Large intestine (tissue), 3 donors: Measurements from ENCODE around the gene MYO18B. TPM values are rescaled to one million over a fixed set of nuclear protein-coding genes. Genes with fewer than 3 reads are reported as not detected.
A peak's percentile ranks its signal among the peaks of the same experiment; 100 is the strongest.

ENCODE experiments used
- DNase-seq, 2 donors: peaks; one replicate each; pipeline versions ENCODE4 v3.0.0 to v3.0.0-alpha.2; 2013
- H3K27ac ChIP-seq: one replicate; pipeline ENCODE4 v1.5.1; 2013; ENCODE audit warnings: low read length
- H3K27me3 ChIP-seq: 2 replicates; pipeline ENCODE4 v1.6.1; 2013; ENCODE audit warnings: low read length; ENCODE audit not compliant: control insufficient read depth, insufficient read depth
- H3K36me3 ChIP-seq: 2 replicates; pipeline ENCODE4 v1.6.1; 2013; ENCODE audit warnings: low read length; ENCODE audit not compliant: control insufficient read depth, insufficient read depth
- H3K4me1 ChIP-seq: one replicate; pipeline ENCODE4 v1.6.1; 2013; ENCODE audit warnings: low read length; ENCODE audit not compliant: control insufficient read depth, insufficient read depth
- H3K4me3 ChIP-seq: one replicate; pipeline ENCODE4 v1.5.1; 2013; ENCODE audit warnings: low read length
- H3K9me3 ChIP-seq: one replicate; pipeline ENCODE4 v1.6.1; 2013; ENCODE audit warnings: mild to moderate bottlenecking, low read depth, low read length, moderate library complexity; ENCODE audit not compliant: control insufficient read depth
- WGBS: methylation state at CpG from one replicate; pipeline ENCODE4 v1.1.5; 2013; ENCODE audit warnings: low lambda C conversion rate; ENCODE audit not compliant: insufficient coverage; 5-methylcytosine and 5-hydroxymethylcytosine counted together
- polyA plus RNA-seq: library from polyadenylated mRNA; unstranded; fragments of 120-200 nt; gene quantifications from one replicate; pipeline ENCODE4 v1.2.1, GENCODE V29; 2013

The MYO18B gene
- polyA plus RNA-seq, 1 donor, result 0.24 TPM

GRCh38 chr22:25818541-25818940, 76.6 kb downstream of the MYO18B start:
- WGBS, result no CpG with 5 or more reads among the region's 4 CpGs
- Histone ChIP-seq H3K4me1 (no peaks in the 10 kb centered on the region), H3K27ac (no peak overlapping the region), H3K36me3 (no peaks in the 10 kb centered on the region), H3K9me3 (no peaks in the 10 kb centered on the region), H3K27me3 (no peaks in the 10 kb centered on the region), H3K4me3 (no peak overlapping the region)
- no peak for DNase-seq

GRCh38 chr22:25822344-25822743, 80.4 kb downstream of the MYO18B start:
- no CpG with 5 or more reads among the region's 6 CpGs for WGBS

GRCh38 chr22:25823276-25823675, 81.3 kb downstream of the MYO18B start:
- Histone ChIP-seq H3K27me3 (no peaks in the 10 kb centered on the region), H3K4me1 (no peaks in the 10 kb centered on the region), H3K27ac (no peak overlapping the region), H3K36me3 (no peaks in the 10 kb centered on the region), H3K9me3 (no peaks in the 10 kb centered on the region), H3K4me3 (no peak overlapping the region)
- WGBS, result no CpG with 5 or more reads among the region's 15 CpGs
- no peak for DNase-seq

More at GRCh38 chr22:25822344-25822743, 80.4 kb downstream of the MYO18B start:
- H3K27me3 ChIP-seq, result no peaks in the 10 kb centered on the region
- H3K36me3 ChIP-seq, result no peaks in the 10 kb centered on the region
- no peaks in the 10 kb centered on the region for H3K4me1 ChIP-seq
- DNase-seq, result no peak
- no peak overlapping the region for H3K27ac ChIP-seq
- H3K4me3 ChIP-seq, result no peak overlapping the region
- H3K9me3 ChIP-seq, result no peaks in the 10 kb centered on the region

- Histone ChIP-seq H3K9me3 (no peaks in the 10 kb centered on the region), H3K4me1 (no peaks in the 10 kb centered on the region), H3K4me3 (no peak overlapping the region), H3K27me3 (no peaks in the 10 kb centered on the region), H3K36me3 (no peaks in the 10 kb centered on the region), H3K27ac (no peak overlapping the region)
- DNase-seq, result no peak
- whole genome bisulfite sequencing, result no CpG with 5 or more reads among the region's 7 CpGs
Observed at GRCh38 chr22:25824828-25825423, 82.9 kb downstream of the MYO18B start.

GRCh38 chr22:25827415-25827814, 85.4 kb downstream of the MYO18B start:
- peak; percentile 8 to 17 for DNase-seq
- Histone ChIP-seq H3K36me3 (no peaks in the 10 kb centered on the region), H3K27ac (peak overlapping the region; percentile 17), H3K4me1 (no peaks in the 10 kb centered on the region), H3K4me3 (no peak overlapping the region), H3K9me3 (no peaks in the 10 kb centered on the region), H3K27me3 (no peaks in the 10 kb centered on the region)
- WGBS, result no CpG with 5 or more reads among the region's 9 CpGs

- H3K9me3 ChIP-seq, result no peaks in the 10 kb centered on the region
- DNase-seq, result no peak
- no peak overlapping the region for H3K27ac ChIP-seq
- H3K27me3 ChIP-seq, result no peaks in the 10 kb centered on the region
- H3K4me1 ChIP-seq, result no peaks in the 10 kb centered on the region
- H3K36me3 ChIP-seq, result no peaks in the 10 kb centered on the region
- no peak overlapping the region for H3K4me3 ChIP-seq
Observed at GRCh38 chr22:25828422-25828821, 86.4 kb downstream of the MYO18B start.

- Histone ChIP-seq H3K27ac (no peak overlapping the region), H3K9me3 (no peaks in the 10 kb centered on the region), H3K36me3 (no peaks in the 10 kb centered on the region), H3K4me1 (no peaks in the 10 kb centered on the region), H3K4me3 (no peak overlapping the region), H3K27me3 (no peaks in the 10 kb centered on the region)
- DNase-seq, result no peak
- no CpG with 5 or more reads among the region's 5 CpGs for WGBS
Observed at GRCh38 chr22:25829237-25829636, 87.2 kb downstream of the MYO18B start.

GRCh38 chr22:25829808-25830777, 88.1 kb downstream of the MYO18B start:
- WGBS, result no CpG with 5 or more reads among the region's 11 CpGs
- H3K9me3 ChIP-seq, result no peaks in the 10 kb centered on the region
- H3K27me3 ChIP-seq, result no peaks in the 10 kb centered on the region
- no peak overlapping the region for H3K4me3 ChIP-seq
- H3K4me1 ChIP-seq, result no peaks in the 10 kb centered on the region
- no peak overlapping the region for H3K27ac ChIP-seq
- no peaks in the 10 kb centered on the region for H3K36me3 ChIP-seq
- DNase-seq, result no peak

- Histone ChIP-seq H3K4me3 (no peak overlapping the region), H3K4me1 (no peaks in the 10 kb centered on the region), H3K27ac (no peak overlapping the region), H3K9me3 (no peaks in the 10 kb centered on the region), H3K27me3 (no peaks in the 10 kb centered on the region), H3K36me3 (no peaks in the 10 kb centered on the region)
- no CpG with 5 or more reads among the region's 5 CpGs for WGBS
- DNase-seq, result no peak
Observed at GRCh38 chr22:25833091-25833490, 91.1 kb downstream of the MYO18B start.

- no peak for DNase-seq
- Histone ChIP-seq H3K36me3 (no peaks in the 10 kb centered on the region), H3K9me3 (no peaks in the 10 kb centered on the region), H3K27ac (no peak overlapping the region), H3K4me3 (no peak overlapping the region), H3K27me3 (no peaks in the 10 kb centered on the region), H3K4me1 (no peaks in the 10 kb centered on the region)
- no CpG with 5 or more reads among the region's 2 CpGs for WGBS
Observed at GRCh38 chr22:25833676-25834075, 91.7 kb downstream of the MYO18B start.
